PC-3 (cell line): ENCODE results near the gene PDLIM5.
"Not testable (repeated sequence)": the region's sequence is repeated elsewhere in the genome, so short reads cannot be mapped to it uniquely, and the experiment has no call there.

ENCODE experiments used
- CTCF ChIP-seq: fragments of 300-600 bp; sonication (generic); conservative IDR thresholded peaks from 2 replicates; pipeline ENCODE4 v1.5.1; 2017; ENCODE audit warnings: antibody characterized with exemption, low read depth, mild to moderate bottlenecking, low read length
- EZH2phosphoT487 ChIP-seq: fragments of 300-600 bp; sonication (generic); IDR thresholded peaks from 2 replicates; pipeline ENCODE4 v1.6.1; 2018; ENCODE audit warnings: mild to moderate bottlenecking, antibody characterized with exemption, low read length, borderline replicate concordance

GRCh38 chr4:94478805-94479204 lies 27.1 kb downstream of the PDLIM5 start:
- TF ChIP-seq CTCF, EZH2phosphoT487: not testable (repeated sequence)
